ENCODE data around the gene ACYP2. TPM values are rescaled to one million over a fixed set of nuclear protein-coding genes. Genes with fewer than 3 reads are reported as not detected.

The ACYP2 gene
- total RNA-seq, 1 experiment from 2014 or later: 5.0 TPM

GRCh38 chr2:54191361-54192135 lies 76.1 kb downstream of the ACYP2 start:
- in situ Hi-C loops (cut with HindIII; ENCODE audit: low pct_unique_long_range_greater_than_20kb, low sequenced_read_pairs): no loop called here
- DNase-seq (ENCODE audit: low read depth, low spot score): no peak

- DNase-seq (ENCODE audit: low read depth, low spot score): peak; percentile 79
- in situ Hi-C loops (cut with HindIII; ENCODE audit: low pct_unique_long_range_greater_than_20kb, low sequenced_read_pairs): no loop called here
Measured at GRCh38 chr2:54194761-54195750, 79.6 kb downstream of the ACYP2 start.

DNA sequence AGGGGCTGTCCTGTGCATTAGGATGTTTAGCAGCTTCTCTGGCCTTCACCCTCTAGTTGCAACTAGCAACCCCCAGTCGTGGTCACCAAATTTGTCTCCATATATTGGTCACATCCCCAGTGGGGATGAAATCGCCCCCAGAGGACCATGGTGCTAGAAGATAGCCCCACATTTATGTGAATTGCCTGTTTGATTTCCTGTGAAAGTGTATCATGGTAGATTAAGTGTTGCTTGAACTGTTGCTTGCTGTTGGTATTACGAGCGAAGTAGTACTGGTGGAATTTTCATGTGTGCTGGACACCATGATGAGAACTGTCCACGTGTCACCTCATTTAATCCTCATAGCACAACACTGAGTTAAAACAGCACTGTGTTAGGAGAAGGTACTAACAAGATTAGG lies 81.2 kb downstream of the ACYP2 start:
- DNase-seq (ENCODE audit: low read depth, low spot score): no peak
- in situ Hi-C loops (cut with HindIII; ENCODE audit: low pct_unique_long_range_greater_than_20kb, low sequenced_read_pairs): no loop called here

DNA sequence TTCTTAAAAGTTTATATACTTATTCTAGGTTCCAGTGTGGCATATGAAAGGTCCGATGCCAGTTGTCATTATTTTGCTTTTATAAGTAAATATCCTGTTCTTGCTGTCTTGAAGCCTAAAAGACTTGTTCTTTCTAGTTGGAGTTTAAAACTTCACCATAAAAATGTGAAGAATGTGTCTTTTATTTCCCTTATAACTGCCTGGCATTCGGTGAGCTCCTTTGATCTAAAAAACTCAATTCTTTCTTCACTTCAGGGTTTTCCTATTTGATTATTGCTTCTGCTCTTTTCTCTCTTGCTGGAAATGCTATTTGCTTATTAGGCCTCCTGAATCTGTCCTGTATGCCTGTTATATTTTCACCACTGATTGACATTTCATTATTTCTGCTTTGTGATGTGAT lies 89.1 kb downstream of the ACYP2 start:
- in situ Hi-C loops (cut with HindIII; ENCODE audit: low pct_unique_long_range_greater_than_20kb, low sequenced_read_pairs): no loop called here
- DNase-seq (ENCODE audit: low read depth, low spot score): no peak

DNA sequence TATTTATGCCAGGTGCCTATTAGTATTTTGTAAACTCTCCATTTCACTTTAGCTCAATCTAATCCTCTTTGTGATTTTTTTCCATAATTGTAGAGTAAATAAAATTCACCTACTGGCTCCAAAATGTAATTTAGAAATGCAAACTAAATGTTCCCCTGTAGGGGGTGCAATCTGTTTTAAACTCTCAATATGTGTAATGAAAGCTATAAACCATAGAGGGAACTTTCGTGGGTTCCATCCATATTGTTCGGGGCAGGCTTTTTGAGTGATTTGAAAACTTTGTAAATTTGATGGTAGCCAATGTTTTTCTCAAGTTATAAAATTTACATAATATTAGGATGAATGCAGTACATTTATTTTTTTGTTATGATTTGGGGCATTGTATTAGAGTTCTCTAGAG lies 91.2 kb downstream of the ACYP2 start:
- DNase-seq (ENCODE audit: low read depth, low spot score): peak; percentile 79
- in situ Hi-C loops (cut with HindIII; ENCODE audit: low pct_unique_long_range_greater_than_20kb, low sequenced_read_pairs): no loop called here

DNA sequence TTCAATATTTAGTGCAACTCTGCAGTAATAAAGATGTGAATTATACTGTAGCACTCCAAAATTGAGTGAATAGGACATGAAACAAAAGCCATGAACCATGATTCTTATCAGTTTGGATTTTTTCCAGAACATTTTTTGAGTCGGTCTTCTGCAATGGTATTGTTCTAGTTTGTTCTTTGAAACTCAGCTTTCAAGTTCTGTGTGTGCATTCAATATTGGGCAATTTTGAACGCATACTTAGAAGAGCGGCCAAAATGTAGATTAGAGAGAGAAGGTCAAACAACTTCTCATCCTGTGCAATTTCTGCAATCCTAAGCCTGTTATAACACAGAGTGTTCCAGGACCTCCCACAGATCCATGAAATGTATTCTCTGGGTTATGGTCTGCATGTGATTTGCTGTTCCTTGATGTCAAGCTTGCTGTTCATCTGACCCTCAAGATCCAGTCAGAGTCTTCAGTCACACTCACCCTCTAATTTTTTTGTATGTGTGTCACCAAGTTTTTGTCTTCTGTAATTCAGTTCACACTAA lies 92.3 kb downstream of the ACYP2 start:
- in situ Hi-C loops (cut with HindIII; ENCODE audit: low pct_unique_long_range_greater_than_20kb, low sequenced_read_pairs): no loop called here
- no peak for DNase-seq (ENCODE audit: low read depth, low spot score)

- in situ Hi-C loops (cut with HindIII; ENCODE audit: low pct_unique_long_range_greater_than_20kb, low sequenced_read_pairs): no loop called here
Measured at GRCh38 chr2:54208364-54209240, 93.2 kb downstream of the ACYP2 start.

DNA sequence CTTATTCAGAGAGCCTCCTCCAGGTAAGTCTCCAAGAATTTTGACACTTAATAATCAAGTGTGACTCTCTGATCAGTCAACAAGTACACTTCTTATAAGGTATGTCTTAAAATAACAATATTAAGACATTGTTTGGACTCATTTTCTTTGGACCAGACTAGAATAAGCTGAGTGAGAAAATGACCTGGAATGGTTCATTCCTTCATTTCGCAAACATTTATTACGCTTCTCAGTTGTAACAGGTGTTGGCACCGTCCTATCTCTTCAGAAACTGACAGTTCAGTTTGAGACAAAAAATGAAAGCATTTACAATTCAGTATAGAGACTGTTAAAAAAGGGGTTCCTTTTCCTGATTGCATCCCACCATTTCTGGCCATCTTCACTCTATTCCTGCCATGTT lies 94.0 kb downstream of the ACYP2 start:
- no peak for DNase-seq (ENCODE audit: low read depth, low spot score)
- in situ Hi-C loops (cut with HindIII; ENCODE audit: low pct_unique_long_range_greater_than_20kb, low sequenced_read_pairs): no loop called here

More at GRCh38 chr2:54208364-54209240, 93.2 kb downstream of the ACYP2 start:
- DNase-seq (ENCODE audit: low read depth, low spot score): peak; percentile 34

GRCh38 chr2:54212456-54212855 lies 97.0 kb downstream of the ACYP2 start:
- in situ Hi-C loops (cut with HindIII; ENCODE audit: low pct_unique_long_range_greater_than_20kb, low sequenced_read_pairs): no loop called here
- DNase-seq (ENCODE audit: low read depth, low spot score): peak; percentile 48

GRCh38 chr2:54213082-54213481 lies 97.7 kb downstream of the ACYP2 start:
- in situ Hi-C loops (cut with HindIII; ENCODE audit: low pct_unique_long_range_greater_than_20kb, low sequenced_read_pairs): no loop called here
- DNase-seq (ENCODE audit: low read depth, low spot score): no peak

GRCh38 chr2:54224997-54225396 lies 109.6 kb downstream of the ACYP2 start:
- in situ Hi-C loops (cut with HindIII; ENCODE audit: low pct_unique_long_range_greater_than_20kb, low sequenced_read_pairs): no loop called here
- no peak for DNase-seq (ENCODE audit: low read depth, low spot score)

DNA sequence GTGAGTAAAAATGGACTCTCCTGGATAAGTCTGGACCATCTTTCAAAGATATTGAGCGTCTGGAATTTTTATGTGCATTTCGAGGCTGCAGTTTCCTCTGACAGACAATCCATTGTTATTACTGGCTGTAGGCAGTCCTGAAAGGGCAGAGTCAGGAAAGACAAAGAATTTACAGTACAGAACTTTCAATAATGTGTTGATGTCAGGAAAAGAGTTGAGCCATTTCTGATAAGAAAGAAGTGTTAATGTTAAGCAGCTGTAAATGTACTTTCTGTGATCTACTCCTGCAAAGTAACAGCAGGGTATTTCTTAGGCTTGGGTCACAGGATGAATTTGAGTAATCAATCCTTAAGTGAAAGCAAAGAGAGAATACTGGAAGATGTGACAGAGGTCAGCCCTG lies 110.8 kb downstream of the ACYP2 start:
- DNase-seq (ENCODE audit: low read depth, low spot score): peak; percentile 93
- in situ Hi-C loops (cut with HindIII; ENCODE audit: low pct_unique_long_range_greater_than_20kb, low sequenced_read_pairs): no loop called here

DNA sequence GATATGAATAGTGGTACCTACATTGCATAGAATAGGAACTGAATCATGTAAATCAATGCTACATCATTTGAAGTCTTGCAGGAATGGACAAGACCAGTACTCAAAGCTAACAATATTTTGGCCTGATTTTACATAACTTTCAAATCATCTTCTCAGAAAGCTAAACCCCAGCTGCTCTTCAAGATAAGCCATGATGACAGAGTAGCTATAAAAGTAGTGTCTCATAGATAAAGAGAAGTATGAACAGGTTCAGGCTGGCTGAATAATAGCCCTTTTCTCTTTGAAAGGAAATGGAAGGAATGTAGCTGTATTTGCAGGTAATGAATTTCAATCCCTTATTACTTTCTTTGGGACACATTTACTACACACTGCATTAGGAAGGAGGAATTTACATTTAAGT lies 112.4 kb downstream of the ACYP2 start:
- no peak for DNase-seq (ENCODE audit: low read depth, low spot score)
- in situ Hi-C loops (cut with HindIII; ENCODE audit: low pct_unique_long_range_greater_than_20kb, low sequenced_read_pairs): no loop called here

- in situ Hi-C loops (cut with HindIII; ENCODE audit: low pct_unique_long_range_greater_than_20kb, low sequenced_read_pairs): no loop called here
- DNase-seq (ENCODE audit: low read depth, low spot score): no peak
Measured at GRCh38 chr2:54228945-54229344, 113.5 kb downstream of the ACYP2 start.

DNA sequence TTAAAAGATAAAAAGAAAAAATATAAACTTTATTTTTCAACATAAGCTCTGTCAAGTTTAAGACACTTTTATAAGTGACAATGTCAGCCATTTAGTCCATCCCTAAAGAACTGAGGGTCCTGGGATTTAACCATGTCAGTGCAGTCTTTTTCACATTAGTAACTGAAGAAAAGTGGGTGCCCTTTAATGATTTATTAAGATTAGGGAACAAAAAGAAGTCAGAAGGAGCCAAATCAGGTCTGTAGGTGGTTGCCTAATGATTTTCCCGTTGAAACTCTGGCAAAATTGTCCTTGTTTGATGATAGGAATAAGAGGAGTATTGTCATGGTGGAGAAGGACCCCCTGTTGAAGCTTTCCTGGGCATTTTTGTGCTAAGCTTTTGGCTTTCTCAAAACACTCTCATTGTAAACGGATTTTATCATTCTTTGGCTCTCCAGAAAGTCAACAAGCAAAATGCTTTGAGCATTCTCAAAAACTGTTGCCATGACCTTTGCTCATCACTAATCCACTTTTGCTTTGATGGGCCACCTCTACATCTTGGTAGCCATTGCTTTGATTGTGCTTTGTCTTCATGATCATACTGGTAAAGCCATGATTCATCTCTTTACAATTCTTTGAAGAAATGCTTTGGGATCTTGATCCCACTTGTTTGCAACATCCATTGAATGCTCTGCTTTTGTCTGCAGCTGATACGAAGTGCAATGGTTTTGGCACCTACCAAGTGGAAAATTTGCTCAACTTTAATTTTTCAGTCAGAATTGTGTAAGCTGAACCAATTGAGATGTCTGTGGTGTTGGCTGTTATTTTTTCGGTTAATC lies 118.6 kb downstream of the ACYP2 start:
- in situ Hi-C loops (cut with HindIII; ENCODE audit: low pct_unique_long_range_greater_than_20kb, low sequenced_read_pairs): no loop called here
- no peak for DNase-seq (ENCODE audit: low read depth, low spot score)

- in situ Hi-C loops (cut with HindIII; ENCODE audit: low pct_unique_long_range_greater_than_20kb, low sequenced_read_pairs): no loop called here
- no peak for DNase-seq (ENCODE audit: low read depth, low spot score)
Measured at GRCh38 chr2:54237428-54237827, 122.0 kb downstream of the ACYP2 start.

DNA sequence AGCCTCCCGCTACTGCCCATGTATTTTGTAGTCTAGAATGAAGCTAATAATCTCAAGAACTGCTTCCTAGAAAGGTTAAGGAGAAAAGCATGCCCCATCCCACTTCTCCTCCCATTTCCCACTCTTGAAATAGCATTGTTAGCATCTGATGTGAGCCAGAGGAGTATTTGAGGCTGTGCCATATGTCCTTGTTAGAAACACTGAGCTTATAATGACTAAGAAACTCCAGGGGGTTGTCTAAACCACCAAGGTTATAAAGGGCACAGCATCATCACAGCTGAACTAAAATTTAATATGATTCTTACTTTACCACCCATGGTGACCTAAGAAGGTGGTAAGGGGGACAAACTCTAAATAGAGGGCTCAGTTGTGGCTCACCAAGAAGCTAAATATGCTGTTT lies 124.0 kb downstream of the ACYP2 start:
- in situ Hi-C loops (cut with HindIII; ENCODE audit: low pct_unique_long_range_greater_than_20kb, low sequenced_read_pairs): no loop called here
- DNase-seq (ENCODE audit: low read depth, low spot score): no peak
